HepG2 (cell line): Measurements from ENCODE around the gene GALR2. TPM values are rescaled to one million over a fixed set of nuclear protein-coding genes. Genes with fewer than 3 reads are reported as not detected.

Source experiments
- ATAC-seq: fragments of 200-7000 bp; cut with Tn5 transposase; 3 replicates; pipeline ENCODE4 v1.9.1; 2020; ENCODE audit warnings: mild to moderate bottlenecking, moderate library complexity
- BruUV-seq: library from RNA; stranded (reverse); fragments of 400-500 nt; replicated peaks from 2 replicates; lab custom pipeline; 2021; lab: Mats Ljungman, UMichigan
- CTCF ChIA-PET: fragments of 300-600 bp; formaldehyde crosslinking; extraction: SDS; loops from one replicate; lab custom pipeline; 2021; ENCODE audit warnings: low total read pairs, inconsistent platforms, low intra/inter-chr PET ratio; lab: Yijun Ruan, JAX
- POLR2A ChIA-PET: fragments of 350-600 bp; sonication (Branson Sonifier 250); formaldehyde crosslinking; loops from one replicate; lab custom pipeline; 2020; ENCODE audit warnings: antibody characterized with exemption, inconsistent platforms; lab: Yijun Ruan, JAX
- DNase-seq: peaks from one replicate; pipeline ENCODE4 v3.0.0-alpha.2; 2015; ENCODE audit warnings: low spot score
- FAIRE-seq: peaks from 3 replicates; lab custom pipeline; 2011; peaks lifted over from hg19 to GRCh38; lab: Jason Lieb, UNC
- H2AFZ ChIP-seq: one replicate; pipeline ENCODE4 v1.6.1; 2011; ENCODE audit warnings: low read length, inconsistent platforms
- H3K27ac ChIP-seq: fragments of 300-600 bp; 3 replicates; pipeline ENCODE4 v1.8.0; 2011; ENCODE audit warnings: mixed run types, mild to moderate bottlenecking, mixed read lengths, low read length, inconsistent platforms; ENCODE audit not compliant: insufficient read depth; ENCODE audit errors: extremely low read length
- H3K27me3 ChIP-seq, 2 experiments: fragments of 200-600 bp in 1 of 2; 2 replicates in 1 of 2; 3 replicates in 1 of 2; pipeline versions ENCODE4 v1.6.0 to v1.8.0; 2011; ENCODE audit warnings: low read length in 2 of 2, mild to moderate bottlenecking in 2 of 2, moderate library complexity in 2 of 2, inconsistent platforms in 1 of 2; ENCODE audit not compliant: insufficient read depth in 2 of 2, control insufficient read depth in 1 of 2
- H3K36me3 ChIP-seq, 2 experiments: fragments of 200-600 bp in 1 of 2; replicated peaks in 1 of 2; 2 replicates in 1 of 2; 3 replicates in 1 of 2; pipeline versions ENCODE4 v1.5.1 to v1.8.0; 2011; ENCODE audit warnings: low read length in 2 of 2, inconsistent platforms in 1 of 2; ENCODE audit not compliant: insufficient read depth in 2 of 2, control insufficient read depth in 1 of 2
- H3K4me1 ChIP-seq: 2 replicates; pipeline ENCODE4 v1.5.1; 2012; ENCODE audit warnings: low read length, inconsistent platforms; ENCODE audit not compliant: insufficient read depth
- H3K4me2 ChIP-seq: 2 replicates; pipeline ENCODE4 v1.6.0; 2011; ENCODE audit warnings: low read depth, low read length, inconsistent platforms
- H3K4me3 ChIP-seq, 3 experiments: fragments of 200-600 bp in 1 of 3; sonication (generic), shearing (Covaris generic) in 1 of 3; replicated peaks in 1 of 3; 2 replicates each; pipeline ENCODE4 v1.5.1; 2011 to 2016; ENCODE audit warnings: low read length in 3 of 3, inconsistent platforms in 2 of 3, low read depth in 2 of 3, mild to moderate bottlenecking in 2 of 3, control low read depth in 1 of 3, mixed read lengths in 1 of 3; ENCODE audit not compliant: insufficient read depth in 1 of 3
- H3K79me2 ChIP-seq: one replicate; pipeline ENCODE4 v1.6.1; 2011; ENCODE audit warnings: low read length, inconsistent platforms; ENCODE audit not compliant: insufficient read depth
- H3K9ac ChIP-seq: 2 replicates; pipeline ENCODE4 v1.6.0; 2011; ENCODE audit warnings: mild to moderate bottlenecking, low read depth, low read length, inconsistent platforms; ENCODE audit not compliant: insufficient read depth
- H3K9me3 ChIP-seq: 2 replicates; pipeline ENCODE4 v1.5.1; 2012; ENCODE audit warnings: mild to moderate bottlenecking, low read length
- H4K20me1 ChIP-seq: 2 replicates; pipeline ENCODE4 v1.6.0; 2011; ENCODE audit warnings: inconsistent platforms, mild to moderate bottlenecking, low read length, moderate library complexity; ENCODE audit not compliant: insufficient read depth
- CSRNP2 ChIP-seq: sonication (generic); formaldehyde crosslinking; conservative IDR thresholded peaks from 2 replicates; pipeline ENCODE4 v1.8.0; 2022; ENCODE audit warnings: low read depth, missing genetic modification reagents
- HDAC1 ChIP-seq: sonication (generic); formaldehyde crosslinking; IDR thresholded peaks from 2 replicates; pipeline ENCODE4 v1.5.1; 2020; ENCODE audit warnings: mild to moderate bottlenecking, missing genetic modification reagents
- KAT2B ChIP-seq: fragments of 150-350 bp; IDR thresholded peaks from 2 replicates; pipeline ENCODE4 v1.6.1; 2014; ENCODE audit warnings: low read depth, low read length, borderline replicate concordance
- MEF2D ChIP-seq: sonication (generic); formaldehyde crosslinking; IDR thresholded peaks from 2 replicates; pipeline ENCODE4 v1.5.1; 2020; ENCODE audit warnings: mild to moderate bottlenecking, missing genetic modification reagents
- REL ChIP-seq: sonication (generic); formaldehyde crosslinking; conservative IDR thresholded peaks from 2 replicates; pipeline ENCODE4 v1.8.0; 2022; ENCODE audit warnings: mild to moderate bottlenecking, missing genetic modification reagents, moderate library complexity
- ZNF251 ChIP-seq: sonication (generic); formaldehyde crosslinking; IDR thresholded peaks from 2 replicates; pipeline ENCODE4 v1.9.0; 2021; ENCODE audit warnings: mild to moderate bottlenecking, missing genetic modification reagents
- ZNF510 ChIP-seq: sonication (generic); formaldehyde crosslinking; IDR thresholded peaks from 2 replicates; pipeline ENCODE4 v1.4.0; 2020; ENCODE audit warnings: low read depth, mild to moderate bottlenecking, missing genetic modification reagents
- ZNF614 ChIP-seq: IDR thresholded peaks from 2 replicates; pipeline ENCODE4 v1.6.1; 2018; ENCODE audit warnings: missing biosample characterization, missing genetic modification reagents, inconsistent platforms, borderline replicate concordance
- ZNF616 ChIP-seq: sonication (generic); formaldehyde crosslinking; IDR thresholded peaks from 2 replicates; pipeline ENCODE4 v1.5.0; 2020; ENCODE audit warnings: low read depth, mild to moderate bottlenecking, missing genetic modification reagents
- ZNF709 ChIP-seq: sonication (generic); formaldehyde crosslinking; IDR thresholded peaks from 2 replicates; pipeline ENCODE4 v1.5.0; 2020; ENCODE audit warnings: mild to moderate bottlenecking, missing genetic modification reagents
- WGBS: methylation state at CpG from one replicate; pipeline ENCODE4 v1.1.6; 2017; ENCODE audit warnings: low lambda C conversion rate; 5-methylcytosine and 5-hydroxymethylcytosine counted together
- in situ Hi-C: cut with HindIII; loops from 2 replicates; pipeline ENCODE4 v1.10.0; 2017; ENCODE audit warnings: low pct_unique_long_range_greater_than_20kb; ENCODE audit not compliant: extremely low pct_ligation_motif_present
- intact Hi-C: fragments of 100-400 bp; cut with micrococcal nuclease; formaldehyde crosslinking; loops from one replicate; pipeline ENCODE4 v1.10.0; 2022; ENCODE audit not compliant: unreplicated experiment
- polyA plus RNA-seq, 8 experiments: library from polyadenylated mRNA; depleted of rRNA in 3 of 8; stranded (reverse) in 7 of 8; unstranded in 1 of 8; fragments of >200 nt; fragmentation: Illumina TruSeq in 4 of 8; extraction: Trizol in 4 of 8; gene quantifications; 2 replicates each; pipeline versions ENCODE4 v1.2.1 to v1.2.3, GENCODE V29; 2011 to 2016; ENCODE audit warnings: low read depth in 4 of 8, missing spikeins in 1 of 8, mixed read lengths in 1 of 8; ENCODE audit not compliant: insufficient read depth in 1 of 8
- total RNA-seq, 5 experiments: library from RNA; depleted of rRNA; stranded (reverse); fragments of >200 nt; fragmentation: Illumina TruSeq; extraction: Trizol; gene quantifications; 2 replicates each; pipeline ENCODE4 v1.2.3, GENCODE V29; 2016; ENCODE audit warnings: low read depth in 1 of 5
- TF ChIP-seq, protein P1 (sequence below): sonication (generic); formaldehyde crosslinking; IDR thresholded peaks from 2 replicates; pipeline ENCODE4 v1.4.0; 2020; ENCODE audit warnings: missing genetic modification reagents

Gene GALR2
- total and polyA plus RNA-seq, 2 of the 13 experiments (the other 11 are each of a cell fraction or from before 2014, with no cell fraction given), result 0.48 to 0.58 TPM

GRCh38 chr17:76085066-76085730 lies 10.6 kb downstream of the GALR2 start:
- CTCF ChIA-PET, result no interaction called here
- H3K27ac ChIP-seq, result no peak overlapping the region

More at GRCh38 chr17:76085066-76085730, 10.6 kb downstream of the GALR2 start:
- TF ChIP-seq CSRNP2 (CRISPR knock-in tag) (no peak), KAT2B (no peak), ZNF251 (CRISPR knock-in tag) (no peak), MEF2D (no peak), HDAC1 (no peak), ZNF616 (CRISPR knock-in tag) (no peak), REL (CRISPR knock-in tag) (no peak), ZNF510 (CRISPR knock-in tag) (no peak), ZNF614 (CRISPR knock-in tag) (no peak), ZNF709 (no peak)
- TF ChIP-seq, protein P1, sequence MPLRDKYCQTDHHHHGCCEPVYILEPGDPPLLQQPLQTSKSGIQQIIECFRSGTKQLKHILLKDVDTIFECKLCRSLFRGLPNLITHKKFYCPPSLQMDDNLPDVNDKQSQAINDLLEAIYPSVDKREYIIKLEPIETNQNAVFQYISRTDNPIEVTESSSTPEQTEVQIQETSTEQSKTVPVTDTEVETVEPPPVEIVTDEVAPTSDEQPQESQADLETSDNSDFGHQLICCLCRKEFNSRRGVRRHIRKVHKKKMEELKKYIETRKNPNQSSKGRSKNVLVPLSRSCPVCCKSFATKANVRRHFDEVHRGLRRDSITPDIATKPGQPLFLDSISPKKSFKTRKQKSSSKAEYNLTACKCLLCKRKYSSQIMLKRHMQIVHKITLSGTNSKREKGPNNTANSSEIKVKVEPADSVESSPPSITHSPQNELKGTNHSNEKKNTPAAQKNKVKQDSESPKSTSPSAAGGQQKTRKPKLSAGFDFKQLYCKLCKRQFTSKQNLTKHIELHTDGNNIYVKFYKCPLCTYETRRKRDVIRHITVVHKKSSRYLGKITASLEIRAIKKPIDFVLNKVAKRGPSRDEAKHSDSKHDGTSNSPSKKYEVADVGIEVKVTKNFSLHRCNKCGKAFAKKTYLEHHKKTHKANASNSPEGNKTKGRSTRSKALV, result no peak
- no peaks in the 10 kb centered on the region for H3K79me2 ChIP-seq
- H3K4me1 ChIP-seq, result no peaks in the 10 kb centered on the region
- H3K4me2 ChIP-seq, result no peak overlapping the region
- 92% methylated on average over 16 of the region's 17 CpGs for WGBS
- H3K4me3 ChIP-seq, result no peak overlapping the region
- no peak overlapping the region for H3K9ac ChIP-seq
- FAIRE-seq, result no peak
- no peaks in the 10 kb centered on the region for H3K27me3 ChIP-seq
- peaks cover 50 to 61% of the 10 kb centered on the region in 2 experiments; a peak in 4 of 5 replicates for H3K36me3 ChIP-seq
- no peak for ATAC-seq
- H2AFZ ChIP-seq, result no peak overlapping the region
- intact Hi-C loops, result no loop called here
- 0 out of 2 replicates have a peak, but pooled peaks cover 8% of the 10 kb centered on the region for H4K20me1 ChIP-seq
- BruUV-seq, result no TSS peak
- in situ Hi-C loops, result no loop called here
- no peaks in the 10 kb centered on the region for H3K9me3 ChIP-seq
- no peak for DNase-seq
- POLR2A ChIA-PET, result no interaction called here
